Breast epithelium (tissue), 3 donors: ENCODE results near the gene CHERP.
"Not testable (repeated sequence)": the region's sequence is repeated elsewhere in the genome, so short reads cannot be mapped to it uniquely, and the experiment has no call there.

ENCODE experiments used
- CTCF ChIP-seq, 3 donors: fragments of 450-650 bp; IDR thresholded peaks; one replicate each; pipeline ENCODE4 v1.5.1; 2016 to 2017; ENCODE audit warnings: antibody characterized with exemption in 3 of 3, mild to moderate bottlenecking in 3 of 3, moderate library complexity in 3 of 3
- POLR2A ChIP-seq: fragments of 450-650 bp; IDR thresholded peaks from one replicate; pipeline ENCODE4 v1.6.1; 2016; ENCODE audit warnings: antibody characterized with exemption, mild to moderate bottlenecking, moderate library complexity

DNA sequence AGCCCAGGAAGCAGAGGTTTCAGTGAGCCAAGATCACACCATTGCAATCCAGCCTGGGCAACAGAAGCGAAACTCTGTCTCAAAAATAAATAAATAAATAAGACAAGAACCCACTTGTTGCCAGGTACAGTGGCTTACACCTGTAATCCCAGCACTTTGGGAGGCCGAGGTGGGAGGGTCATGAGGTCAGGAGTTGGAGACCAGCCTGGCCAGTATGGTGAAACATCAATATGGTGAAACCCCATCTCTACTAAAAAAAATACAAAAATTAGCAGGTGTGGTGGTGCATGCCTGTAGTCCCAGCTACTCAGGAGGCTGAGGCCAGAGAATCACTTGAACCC lies 69.7 kb downstream of the CHERP start:
- not testable (repeated sequence) for TF ChIP-seq CTCF (IDR thresholded peaks at IDR 0.05); POLR2A
